GM21619 (cell line): ENCODE measurements around the gene SMURF2.
"Not testable (repeated sequence)": the region's sequence is repeated elsewhere in the genome, so short reads cannot be mapped to it uniquely, and the experiment has no call there.

ENCODE experiments used
- ATAC-seq: cut with Tn5 transposase; IDR thresholded peaks from one replicate; pipeline ENCODE4 v1.9.1; 2021; ENCODE audit not compliant: unreplicated experiment

Gene SMURF2

GRCh38 chr17:64667807-64668721, 6.0 kb upstream of the SMURF2 start:
- ATAC-seq: not testable (repeated sequence)

- ATAC-seq: not testable (repeated sequence)
Measured at GRCh38 chr17:64664299-64664981, 2.3 kb upstream of the SMURF2 start.

GRCh38 chr17:64663836-64664235, 1.7 kb upstream of the SMURF2 start:
- not testable (repeated sequence) for ATAC-seq

- no peak for ATAC-seq
Measured at GRCh38 chr17:64662774-64663367, 764 bp upstream of the SMURF2 start.

- peak; percentile 46 for ATAC-seq
Measured at GRCh38 chr17:64661726-64661975, 456 bp downstream of the SMURF2 start.

GRCh38 chr17:64660978-64661725, 955 bp downstream of the SMURF2 start:
- ATAC-seq: peak; percentile 3

- ATAC-seq: not testable (repeated sequence)
Measured at GRCh38 chr17:64660195-64660977, 1.7 kb downstream of the SMURF2 start.

- ATAC-seq: no peak
Measured at GRCh38 chr17:64658931-64659330, 3.2 kb downstream of the SMURF2 start.

- no peak for ATAC-seq
Measured at GRCh38 chr17:64657610-64658125, 4.4 kb downstream of the SMURF2 start.

GRCh38 chr17:64655704-64656103, 6.4 kb downstream of the SMURF2 start:
- no peak for ATAC-seq

- no peak for ATAC-seq
Measured at GRCh38 chr17:64653985-64654355, 8.1 kb downstream of the SMURF2 start.

GRCh38 chr17:64653325-64653984, 8.7 kb downstream of the SMURF2 start:
- no peak for ATAC-seq

- no peak for ATAC-seq
Measured at GRCh38 chr17:64651889-64652288, 10.2 kb downstream of the SMURF2 start.

GRCh38 chr17:64648234-64648633, 13.9 kb downstream of the SMURF2 start:
- ATAC-seq: no peak

GRCh38 chr17:64647817-64648216, 14.3 kb downstream of the SMURF2 start:
- ATAC-seq: no peak

GRCh38 chr17:64639516-64639915, 22.6 kb downstream of the SMURF2 start:
- ATAC-seq: no peak

GRCh38 chr17:64638552-64639203, 23.4 kb downstream of the SMURF2 start:
- no peak for ATAC-seq

- ATAC-seq: peak; percentile 74
Measured at GRCh38 chr17:64635647-64636305, 26.3 kb downstream of the SMURF2 start.

GRCh38 chr17:64634218-64634617, 27.9 kb downstream of the SMURF2 start:
- ATAC-seq: no peak
